COLO668 (cell line): ENCODE data around the gene PYGM.

Experiments
- DNase-seq: peaks from one replicate; lab custom pipeline; 2025; ENCODE audit not compliant: unreplicated experiment; lab: John Stamatoyannopoulos, UW

Gene PYGM

DNA sequence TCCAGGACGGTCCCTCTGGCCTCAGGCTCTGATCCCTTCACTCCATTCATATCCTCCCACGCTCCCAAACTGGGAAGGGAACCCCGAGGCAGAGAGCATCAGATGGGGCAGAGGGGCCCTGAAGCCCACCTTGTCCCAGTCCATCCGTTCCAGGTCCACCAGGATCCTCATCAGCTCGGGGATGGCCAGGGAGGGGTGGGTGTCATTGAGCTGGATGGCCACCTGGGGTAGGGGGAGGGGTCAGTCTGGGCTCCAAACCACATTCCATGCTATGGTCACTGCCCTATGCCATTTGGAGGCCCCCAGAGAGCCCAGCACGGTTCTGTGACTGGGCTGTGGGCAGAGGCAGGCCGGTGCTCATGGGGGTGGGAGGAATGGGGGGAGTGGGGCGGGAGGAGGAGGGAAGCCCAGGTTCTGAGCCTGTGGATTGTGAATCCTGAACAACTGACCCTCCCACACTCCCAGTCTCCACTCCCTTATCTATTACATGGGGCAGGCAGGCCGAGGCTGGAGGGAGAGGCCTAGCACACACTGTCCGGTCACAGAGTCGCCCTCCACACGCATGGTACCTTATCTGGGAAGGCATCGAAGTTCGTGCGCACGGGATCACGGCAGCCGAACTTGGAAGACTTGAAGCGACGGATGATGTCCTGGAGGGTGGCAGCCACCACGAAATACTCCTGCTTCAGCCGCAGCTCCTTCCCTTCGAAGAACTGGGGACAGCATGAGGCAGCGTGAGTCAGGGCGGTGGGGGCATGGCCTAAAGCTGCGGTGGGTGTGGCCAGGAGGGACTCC is 5.5 kb downstream of the PYGM start:
- no peak for DNase-seq

DNA sequence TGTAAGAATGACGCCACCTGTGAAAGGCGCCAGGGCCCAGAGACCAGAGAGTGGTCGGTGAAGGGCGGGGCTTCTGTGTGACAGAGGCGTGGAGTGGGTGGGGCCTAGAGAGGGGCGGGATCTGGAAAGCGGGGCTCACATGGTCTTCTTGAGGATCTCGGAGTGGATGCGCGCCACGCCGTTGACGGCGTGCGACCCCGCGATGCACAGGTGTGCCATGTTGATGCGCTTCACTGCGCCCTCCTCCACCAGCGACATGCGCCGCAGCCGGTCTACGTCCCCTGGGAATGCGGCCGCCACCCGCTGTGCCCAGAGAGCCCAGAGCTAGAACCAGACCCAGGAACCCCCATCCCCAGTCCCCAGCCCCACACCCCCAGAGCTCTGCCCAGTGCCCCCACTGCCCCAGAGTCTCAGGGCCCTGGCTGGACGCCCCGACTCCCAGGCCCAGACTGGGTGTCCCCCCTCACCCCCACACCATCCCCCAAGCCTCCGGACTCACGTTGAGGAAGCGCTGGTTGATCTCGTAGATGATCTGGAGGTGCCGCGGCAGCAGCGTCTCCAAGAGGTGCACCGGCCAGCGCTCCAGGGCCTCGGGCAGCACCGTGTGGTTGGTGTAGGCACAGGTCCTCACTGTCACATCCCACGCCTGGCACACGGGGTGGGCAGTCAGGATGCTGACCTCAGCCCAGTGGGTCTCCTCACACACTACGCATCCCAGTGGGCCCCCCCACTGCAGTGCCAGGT is 6.2 kb downstream of the PYGM start:
- no peak for DNase-seq

- DNase-seq: no peak
Measured at GRCh38 chr11:64753019-64753379, 6.8 kb downstream of the PYGM start.

DNA sequence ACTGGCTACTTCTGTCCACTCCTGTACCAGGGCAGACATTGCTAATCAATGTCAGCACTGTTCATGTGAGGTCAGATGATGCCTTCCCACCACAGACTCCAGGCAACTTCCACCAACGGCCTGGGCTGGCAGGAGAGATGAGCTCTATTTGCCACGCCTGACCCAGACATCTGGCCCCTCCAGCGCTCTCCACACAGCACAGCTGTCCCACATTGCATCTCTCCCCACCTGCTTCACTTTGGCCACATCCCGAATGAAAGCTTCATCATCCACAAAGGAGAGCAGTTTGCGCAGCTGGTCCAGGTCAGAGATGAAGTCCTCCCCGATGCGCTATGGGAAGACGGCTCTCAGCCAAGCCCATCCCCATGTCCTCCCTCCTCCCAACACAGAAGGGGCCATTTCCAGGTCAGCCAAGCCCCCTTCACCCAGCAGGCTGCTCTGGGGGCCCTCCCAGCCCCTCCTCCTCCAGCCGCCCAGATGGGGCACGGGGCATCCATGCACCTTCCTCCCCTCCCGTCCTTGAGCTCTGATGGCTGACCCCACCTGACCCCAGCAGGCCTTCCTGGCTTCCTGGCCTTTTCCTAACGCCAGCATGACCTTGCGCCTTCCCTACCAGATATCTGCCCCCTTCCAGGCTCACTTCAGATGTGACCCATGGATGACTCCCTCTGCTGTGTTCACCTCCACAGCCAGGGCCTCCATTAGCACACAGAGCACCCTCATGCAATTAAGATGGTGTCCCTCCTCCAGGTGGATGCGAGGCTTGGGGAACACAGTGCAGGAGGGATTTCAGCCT is 7.4 kb downstream of the PYGM start:
- DNase-seq: peak; percentile 30

- DNase-seq: no peak
Measured at GRCh38 chr11:64751580-64751979, 8.2 kb downstream of the PYGM start.

- DNase-seq: no peak
Measured at GRCh38 chr11:64751136-64751535, 8.6 kb downstream of the PYGM start.

- no peak for DNase-seq
Measured at GRCh38 chr11:64750361-64751054, 9.3 kb downstream of the PYGM start.

- no peak for DNase-seq
Measured at GRCh38 chr11:64747961-64748665, 11.7 kb downstream of the PYGM start.

- no peak for DNase-seq
Measured at GRCh38 chr11:64746486-64746885, 13.3 kb downstream of the PYGM start.

- DNase-seq: no peak
Measured at GRCh38 chr11:64745521-64746328, 14.0 kb downstream of the PYGM start.

- no peak for DNase-seq
Measured at GRCh38 chr11:64745189-64745520, 14.6 kb downstream of the PYGM start.

- DNase-seq: no peak
Measured at GRCh38 chr11:64744544-64745188, 15.1 kb downstream of the PYGM start.

GRCh38 chr11:64743591-64744543 is 15.9 kb downstream of the PYGM start, which contains the start of gene RASGRP2:
Gene RASGRP2 (minus strand): TSS chr11:64744142. CDS start chr11:64742866, 1,276 bp downstream.
- DNase-seq: peak; percentile 33

DNA sequence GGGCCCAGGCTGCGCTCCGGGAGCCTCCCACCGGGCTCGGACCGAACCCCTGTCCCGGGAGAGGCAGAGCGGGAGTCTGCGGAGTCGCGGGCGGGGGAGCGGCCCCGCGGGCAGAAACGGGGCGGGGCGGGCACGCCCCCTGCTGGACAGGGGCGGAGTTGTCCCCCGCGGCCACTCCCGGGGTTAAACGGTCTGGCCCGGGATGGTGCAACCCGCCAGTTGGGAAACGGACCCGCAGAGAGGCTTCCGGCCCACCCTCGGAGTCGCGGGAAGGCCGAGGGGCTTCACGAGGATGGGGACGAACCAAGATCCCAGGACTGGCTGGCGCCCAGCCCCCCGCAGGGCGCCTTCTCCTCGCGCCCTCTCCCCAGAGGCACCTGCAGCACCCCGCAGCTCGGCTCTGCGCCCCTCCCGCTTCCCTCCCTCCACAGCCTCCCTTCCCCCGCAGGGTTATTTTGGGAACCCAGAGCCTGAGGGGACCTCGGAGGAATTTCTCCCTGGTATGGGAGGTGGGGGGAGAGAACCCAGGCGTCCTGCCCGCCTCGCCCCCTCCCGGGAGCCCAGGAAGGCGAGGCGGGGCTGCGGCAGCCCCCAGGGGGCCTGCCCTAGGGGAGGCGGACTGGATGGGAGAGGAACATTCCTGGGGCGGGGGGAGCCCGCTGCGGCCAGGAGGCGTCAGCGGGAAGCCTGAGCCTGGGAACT is 16.7 kb downstream of the PYGM start:
- DNase-seq: peak; percentile 42

- peak; percentile 19 for DNase-seq
Measured at GRCh38 chr11:64742087-64742888, 17.5 kb downstream of the PYGM start.

DNA sequence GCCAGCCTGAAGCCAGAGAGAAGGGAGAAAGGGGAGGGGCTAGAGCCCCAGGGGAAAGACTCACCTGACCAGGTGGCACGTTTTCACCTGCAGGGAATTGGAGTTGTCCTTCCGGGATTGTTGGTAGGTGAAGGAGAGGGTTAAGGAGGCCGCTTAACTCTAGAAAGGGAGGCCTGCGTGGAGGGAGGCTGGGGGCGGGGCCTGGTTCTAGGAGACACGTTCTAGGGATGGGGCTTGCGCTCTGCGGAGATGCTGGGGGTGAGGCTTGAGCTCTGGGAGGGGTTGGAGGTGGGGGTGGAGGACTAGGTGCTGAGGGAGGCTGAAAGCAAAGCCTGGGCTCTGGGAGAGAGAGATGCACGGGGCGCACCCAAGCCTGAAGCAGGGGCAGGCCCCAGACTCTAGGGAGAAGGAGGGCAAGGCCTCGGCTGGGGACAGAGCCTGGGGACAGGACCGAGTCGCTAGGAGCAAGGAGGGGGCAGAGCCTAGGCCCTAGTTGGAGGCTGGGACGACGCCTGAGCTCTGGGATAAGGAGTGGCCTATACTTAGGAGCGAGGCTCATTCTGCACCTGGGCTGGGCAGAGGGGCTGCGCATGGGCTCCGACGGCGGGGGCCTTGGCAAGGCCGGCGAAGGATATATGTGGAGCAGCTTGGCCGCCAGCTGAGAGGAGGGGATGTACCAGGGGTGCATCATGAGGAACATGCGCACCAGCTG is 18.2 kb downstream of the PYGM start:
- DNase-seq: no peak
